ENCODE measurements around the gene QKI.

QKI gene

GRCh38 chr6:163520956-163521355, 106.4 kb downstream of the QKI start:
- Histone ChIP-seq H3K79me2 (ENCODE audit: insufficient read depth, low read depth) (peaks cover 57% of the 10 kb centered on the region), H3K4me2 (no peak overlapping the region), H4K20me1 (ENCODE audit: insufficient read depth) (no peaks in the 10 kb centered on the region), H3K4me1 (ENCODE audit: low read depth, poor library complexity, severe bottlenecking) (peaks cover 9% of the 10 kb centered on the region), H3K27ac (no peak overlapping the region), H3K36me3 (ENCODE audit: insufficient read depth) (no peaks in the 10 kb centered on the region), H3K9ac (no peak overlapping the region), H3K4me3 (IDR thresholded peaks at IDR 0.05; ENCODE audit: insufficient read depth, low read depth, low read length) (no peak overlapping the region), H3K27me3 (ENCODE audit: insufficient read depth, low read depth) (no peaks in the 10 kb centered on the region), H2AFZ (ENCODE audit: low read depth) (no peak overlapping the region)
- TF ChIP-seq CTCF (conservative IDR thresholded peaks at IDR 0.05; ENCODE audit: low read depth, low read length) = no peak

GRCh38 chr6:163522033-163522432, 107.5 kb downstream of the QKI start:
- Histone ChIP-seq H4K20me1 (ENCODE audit: insufficient read depth) (0 out of 2 replicates have a peak, but pooled peaks cover 3% of the 10 kb centered on the region), H3K9ac (no peak overlapping the region), H3K4me2 (no peak overlapping the region), H2AFZ (ENCODE audit: low read depth) (no peak overlapping the region), H3K4me3 (IDR thresholded peaks at IDR 0.05; ENCODE audit: insufficient read depth, low read depth, low read length) (no peak overlapping the region), H3K27me3 (ENCODE audit: insufficient read depth, low read depth) (no peaks in the 10 kb centered on the region), H3K36me3 (ENCODE audit: insufficient read depth) (no peaks in the 10 kb centered on the region), H3K4me1 (ENCODE audit: low read depth, poor library complexity, severe bottlenecking) (peaks cover 3% of the 10 kb centered on the region), H3K27ac (no peak overlapping the region), H3K79me2 (ENCODE audit: insufficient read depth, low read depth) (peaks cover 58% of the 10 kb centered on the region)
- TF ChIP-seq CTCF (conservative IDR thresholded peaks at IDR 0.05; ENCODE audit: low read depth, low read length) = no peak

- Histone ChIP-seq H3K4me1 (ENCODE audit: low read depth, poor library complexity, severe bottlenecking) (peaks cover 4% of the 10 kb centered on the region), H2AFZ (ENCODE audit: low read depth) (no peak overlapping the region), H3K9ac (no peak overlapping the region), H4K20me1 (ENCODE audit: insufficient read depth) (0 out of 2 replicates have a peak, but pooled peaks cover 7% of the 10 kb centered on the region), H3K4me2 (no peak overlapping the region), H3K4me3 (IDR thresholded peaks at IDR 0.05; ENCODE audit: insufficient read depth, low read depth, low read length) (no peak overlapping the region), H3K36me3 (ENCODE audit: insufficient read depth) (no peaks in the 10 kb centered on the region), H3K79me2 (ENCODE audit: insufficient read depth, low read depth) (peaks cover 64% of the 10 kb centered on the region), H3K27me3 (ENCODE audit: insufficient read depth, low read depth) (no peaks in the 10 kb centered on the region), H3K27ac (no peak overlapping the region)
- TF ChIP-seq CTCF (conservative IDR thresholded peaks at IDR 0.05; ENCODE audit: low read depth, low read length) = no peak
These were observed 111.4 kb downstream of the QKI start for GRCh38 chr6:163525926-163526325.

- Histone ChIP-seq H2AFZ (ENCODE audit: low read depth) (no peak overlapping the region), H3K27ac (no peak overlapping the region), H3K27me3 (ENCODE audit: insufficient read depth, low read depth) (no peaks in the 10 kb centered on the region), H3K4me2 (no peak overlapping the region), H3K4me1 (ENCODE audit: low read depth, poor library complexity, severe bottlenecking) (peaks cover 8% of the 10 kb centered on the region), H3K36me3 (ENCODE audit: insufficient read depth) (no peaks in the 10 kb centered on the region), H3K4me3 (IDR thresholded peaks at IDR 0.05; ENCODE audit: insufficient read depth, low read depth, low read length) (no peak overlapping the region), H3K79me2 (ENCODE audit: insufficient read depth, low read depth) (peaks cover 64% of the 10 kb centered on the region), H3K9ac (no peak overlapping the region), H4K20me1 (ENCODE audit: insufficient read depth) (0 out of 2 replicates have a peak, but pooled peaks cover 10% of the 10 kb centered on the region)
- TF ChIP-seq CTCF (conservative IDR thresholded peaks at IDR 0.05; ENCODE audit: low read depth, low read length) = no peak
These were observed 111.8 kb downstream of the QKI start for GRCh38 chr6:163526346-163526745.
